ENCODE results near the gene AMELX.
A peak's percentile ranks its signal among the peaks of the same experiment; 100 is the strongest.

Gene AMELX

DNA sequence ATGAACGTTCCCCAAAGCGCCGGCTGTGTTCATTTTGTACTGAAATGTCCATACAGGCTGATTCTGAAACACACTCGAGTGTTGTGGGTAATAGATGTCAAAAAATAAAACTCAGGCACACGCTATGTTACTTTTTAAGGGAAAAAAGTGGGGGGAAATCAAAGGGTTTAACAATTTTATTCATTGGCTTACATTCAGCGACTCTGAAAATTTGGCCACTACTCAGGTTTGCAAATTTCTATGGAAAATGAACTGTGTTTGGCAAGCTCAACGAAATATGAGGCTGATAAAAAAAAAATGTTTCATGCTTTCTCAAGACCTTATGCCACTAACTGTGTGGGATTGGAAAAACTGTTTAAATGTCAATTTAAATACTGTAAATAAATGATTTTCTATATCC, 18.5 kb downstream of the AMELX start:
- DNase-seq, result no peak

DNA sequence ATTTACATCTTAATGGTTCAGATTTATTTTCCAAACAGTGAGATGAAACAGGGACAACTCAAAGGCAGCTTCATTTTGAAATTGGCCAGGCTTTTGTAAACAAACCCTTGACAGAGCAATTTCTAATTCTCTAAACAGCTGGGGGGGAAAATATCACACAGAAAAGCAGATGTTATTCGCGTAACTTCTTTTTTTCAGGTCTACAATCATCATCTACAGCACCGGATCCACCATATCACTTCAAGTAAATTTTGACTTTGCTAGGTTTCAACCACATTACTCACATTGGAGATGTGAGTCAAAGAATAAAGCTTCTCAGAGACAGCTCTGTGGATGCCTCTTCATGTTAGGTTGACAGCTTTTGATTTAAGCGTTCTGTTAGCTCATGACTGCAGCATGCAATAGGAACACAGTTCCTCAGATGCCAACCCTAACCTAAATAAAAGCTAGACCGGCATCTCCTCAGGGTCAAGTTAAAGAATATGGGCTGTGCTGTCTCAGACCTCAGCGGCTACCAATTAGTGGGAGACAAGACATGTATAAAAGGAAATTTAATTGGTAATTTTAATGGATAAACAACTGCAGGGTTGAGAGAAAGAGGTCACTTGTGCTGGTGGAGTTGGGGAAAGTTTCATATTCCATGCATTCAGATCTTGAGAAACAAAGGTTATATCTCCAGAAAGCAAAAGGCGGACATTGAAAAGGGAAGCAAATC, 26.8 kb downstream of the AMELX start:
- no peak for DNase-seq

DNA sequence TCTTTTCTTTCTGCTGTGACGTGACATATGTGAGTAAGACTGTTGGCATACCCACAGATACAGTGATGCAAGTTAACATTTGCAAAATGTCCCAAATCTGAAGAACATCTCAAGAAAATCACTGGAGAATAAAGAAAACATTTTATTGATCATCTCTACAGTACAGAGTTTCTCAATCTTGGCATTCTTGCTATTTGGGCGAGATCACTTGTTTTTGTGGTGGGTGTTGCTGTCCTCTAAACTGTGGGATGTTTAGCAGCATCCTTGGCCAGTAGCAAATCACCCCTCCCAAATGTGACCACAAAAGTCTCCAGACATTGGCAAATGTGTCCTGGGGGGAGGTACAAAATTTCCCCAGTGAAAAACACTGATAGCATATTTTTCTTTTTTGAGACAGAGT, 28.8 kb downstream of the AMELX start:
- DNase-seq, result no peak

DNA sequence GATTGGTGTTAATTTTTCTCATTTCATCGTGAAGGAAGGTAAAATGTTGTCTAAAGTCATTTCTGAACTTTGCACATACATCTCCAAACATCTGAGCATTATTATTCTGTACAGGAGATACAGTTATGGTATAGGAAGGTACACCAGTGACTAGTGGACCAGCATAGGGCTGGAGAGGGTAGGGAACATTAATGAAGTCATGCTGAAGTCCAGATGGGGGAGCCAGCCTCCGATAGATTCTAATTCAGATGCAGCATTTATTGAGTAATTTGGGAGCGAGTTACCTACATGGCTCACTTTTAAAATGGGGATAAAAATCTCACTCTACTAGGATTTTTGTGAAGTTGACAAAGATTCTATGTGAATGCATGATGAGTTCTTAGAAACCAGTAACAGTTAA, 34.9 kb downstream of the AMELX start:
- no peak for DNase-seq

DNA sequence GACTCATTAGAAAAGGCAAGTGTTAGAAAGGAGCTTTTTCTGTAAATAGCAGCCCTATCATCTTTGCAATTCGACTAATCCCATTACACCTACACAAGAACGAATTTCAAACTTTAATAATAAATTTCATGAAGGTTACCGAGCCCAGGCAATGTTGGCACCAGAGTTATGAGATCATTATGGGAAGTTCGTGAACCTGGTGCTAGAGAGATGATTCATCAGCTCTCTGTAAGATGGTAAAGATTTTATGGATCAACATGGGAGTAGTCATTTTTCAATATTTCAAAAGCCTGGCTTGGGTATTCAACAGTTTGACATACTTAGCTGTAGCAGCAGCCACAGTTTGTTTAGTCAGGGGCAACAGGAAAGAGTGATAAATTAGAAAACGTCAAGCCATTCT, 35.8 kb downstream of the AMELX start:
- DNase-seq, result no peak

DNA sequence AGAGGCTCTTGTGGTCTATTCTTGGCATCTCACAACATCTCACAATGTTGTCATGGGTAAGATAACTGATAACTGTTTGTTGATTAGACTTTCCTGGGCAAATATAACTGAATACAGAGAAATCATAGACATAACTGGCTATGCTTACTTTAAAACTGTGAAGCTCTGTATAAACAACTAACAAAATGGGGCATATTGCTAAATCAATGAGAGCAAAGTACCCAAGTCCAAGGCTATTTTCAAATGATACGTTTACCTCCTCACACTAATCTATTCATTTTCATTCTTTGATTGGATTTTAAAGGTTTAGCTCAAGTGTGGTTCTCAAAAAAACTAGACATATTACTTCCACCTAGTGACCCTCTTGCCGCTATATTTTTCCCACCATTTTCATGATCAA, 38.6 kb downstream of the AMELX start:
- DNase-seq, result no peak

DNA sequence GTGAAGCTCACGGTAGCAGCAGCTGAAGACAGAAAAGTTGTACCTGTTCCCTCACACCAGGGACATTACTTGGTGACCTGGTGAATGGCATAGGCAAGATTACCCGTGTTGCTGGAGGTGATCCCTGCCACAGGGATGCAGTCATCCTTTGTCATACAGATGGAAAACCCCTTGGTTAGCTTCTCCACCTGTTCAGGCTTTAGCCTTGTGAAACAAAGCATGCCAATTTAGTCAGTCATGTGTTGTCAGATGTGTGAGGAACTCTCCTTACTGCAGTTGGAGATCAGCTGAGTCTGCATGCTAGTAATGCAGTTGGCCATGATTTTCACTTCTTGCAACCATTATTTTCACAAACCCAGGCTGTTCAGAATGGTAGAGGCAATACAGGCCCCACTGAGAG, 41.0 kb downstream of the AMELX start:
- no peak for DNase-seq

DNA sequence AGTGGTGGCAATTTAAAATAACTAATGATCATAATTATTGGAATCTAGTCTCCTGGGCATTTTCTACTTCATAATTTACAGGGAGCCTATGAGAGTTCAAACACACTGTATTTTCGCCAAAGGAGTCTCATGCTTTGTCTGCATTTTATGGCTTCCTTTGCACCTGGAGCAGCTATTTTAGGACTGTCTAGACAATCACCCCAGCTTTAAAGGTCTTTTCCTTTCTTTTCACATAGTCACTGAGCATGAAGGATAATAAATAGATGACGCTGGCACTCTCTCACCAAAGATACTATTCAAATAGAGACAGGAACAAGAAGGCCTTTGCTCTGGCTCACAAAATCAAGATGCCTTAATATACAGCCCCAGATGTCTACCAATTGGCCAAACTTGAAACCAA, 43.0 kb downstream of the AMELX start:
- no peak for DNase-seq

DNA sequence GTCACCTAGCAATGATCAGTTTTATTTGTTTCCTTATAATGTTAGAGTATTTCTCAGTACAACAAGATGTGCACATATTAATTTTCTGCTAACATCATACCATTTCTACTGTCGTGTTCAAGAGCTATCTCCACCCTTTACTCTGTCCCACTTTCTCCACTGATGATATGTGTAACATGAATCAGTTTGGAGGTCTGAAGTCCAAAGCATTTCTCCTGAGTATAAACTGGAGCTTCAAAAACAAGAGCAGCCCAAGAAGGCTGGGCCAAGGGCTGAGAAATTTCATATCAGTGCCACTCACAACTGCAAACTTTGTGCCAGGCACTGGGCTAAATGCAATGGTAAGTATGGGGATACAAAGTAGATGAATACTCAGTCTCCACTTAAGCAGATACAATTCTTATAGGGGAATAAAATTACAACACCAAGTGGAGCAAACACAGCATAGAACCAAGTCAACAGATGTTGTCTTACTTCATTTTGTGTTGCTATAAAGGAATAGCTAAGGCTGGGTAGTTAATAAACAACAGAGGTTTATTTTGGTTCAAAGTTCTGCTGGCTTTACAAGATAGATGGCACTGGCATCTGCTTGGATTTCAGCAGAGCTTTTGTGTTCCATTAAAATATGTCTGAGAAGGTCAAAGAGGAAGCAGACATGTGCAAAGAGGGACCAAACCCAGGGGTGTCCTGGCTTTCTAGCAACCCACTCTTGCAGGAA, 44.2 kb downstream of the AMELX start:
- DNase-seq, result no peak

DNA sequence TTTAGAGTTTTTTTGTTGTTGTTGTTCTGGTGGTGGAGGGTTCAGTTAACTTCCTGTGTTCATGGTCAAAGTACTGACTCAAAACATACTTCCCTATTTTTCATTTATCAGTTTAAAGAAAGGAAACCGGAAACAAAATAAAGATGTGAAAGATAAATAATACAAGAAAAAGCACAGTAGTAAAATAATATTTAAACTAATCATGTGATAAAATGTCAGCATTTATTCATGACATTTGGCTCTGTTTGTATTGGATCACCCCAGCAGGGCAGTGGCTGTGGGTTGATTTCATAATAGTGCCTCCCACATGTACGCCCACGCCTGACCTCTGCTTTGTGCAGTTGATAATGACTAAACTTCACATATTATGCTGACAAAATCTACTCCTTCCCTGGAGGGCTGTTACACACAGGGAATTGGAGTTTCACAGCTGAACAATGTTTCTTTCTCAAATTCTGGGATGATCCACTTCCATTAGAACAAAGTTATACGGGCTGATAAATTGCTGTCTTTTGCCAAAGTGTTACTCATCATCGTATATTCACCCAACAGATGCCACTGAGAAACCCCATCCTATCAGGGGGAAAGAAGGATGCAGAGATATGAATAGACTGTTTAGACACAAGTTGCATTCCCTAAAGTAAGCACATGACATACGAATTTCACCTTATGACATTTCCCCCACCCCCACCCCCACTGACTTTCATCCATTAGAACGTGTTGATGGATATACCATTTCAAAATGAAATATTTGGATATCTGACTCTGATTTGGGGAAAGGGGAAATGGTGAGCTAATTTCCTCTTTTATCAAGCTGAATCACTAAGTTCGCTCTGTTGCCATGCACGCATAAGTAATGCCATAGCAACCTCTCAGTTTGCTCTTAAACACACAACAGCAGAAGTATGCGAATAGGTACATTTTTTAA, 48.3 kb downstream of the AMELX start:
- peak; percentile 12 for DNase-seq

DNA sequence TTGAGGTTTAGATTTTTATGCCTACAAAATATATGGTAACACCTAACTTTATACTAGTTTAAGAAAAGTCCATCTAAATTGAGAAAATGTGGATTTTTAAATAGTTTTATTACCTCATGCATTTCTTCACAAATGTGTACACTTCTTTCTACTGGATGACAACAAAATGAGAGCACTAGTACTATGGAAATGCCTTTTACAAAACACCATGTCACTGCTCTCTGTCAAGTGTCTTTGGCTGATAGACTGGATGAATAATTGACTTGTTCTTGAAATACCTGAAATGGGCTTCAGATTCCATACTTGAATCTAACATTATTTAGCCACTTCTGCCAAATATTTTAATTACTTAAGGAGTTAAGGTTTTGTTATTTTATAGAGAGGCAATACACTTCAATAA, 49.5 kb downstream of the AMELX start:
- DNase-seq, result no peak

DNA sequence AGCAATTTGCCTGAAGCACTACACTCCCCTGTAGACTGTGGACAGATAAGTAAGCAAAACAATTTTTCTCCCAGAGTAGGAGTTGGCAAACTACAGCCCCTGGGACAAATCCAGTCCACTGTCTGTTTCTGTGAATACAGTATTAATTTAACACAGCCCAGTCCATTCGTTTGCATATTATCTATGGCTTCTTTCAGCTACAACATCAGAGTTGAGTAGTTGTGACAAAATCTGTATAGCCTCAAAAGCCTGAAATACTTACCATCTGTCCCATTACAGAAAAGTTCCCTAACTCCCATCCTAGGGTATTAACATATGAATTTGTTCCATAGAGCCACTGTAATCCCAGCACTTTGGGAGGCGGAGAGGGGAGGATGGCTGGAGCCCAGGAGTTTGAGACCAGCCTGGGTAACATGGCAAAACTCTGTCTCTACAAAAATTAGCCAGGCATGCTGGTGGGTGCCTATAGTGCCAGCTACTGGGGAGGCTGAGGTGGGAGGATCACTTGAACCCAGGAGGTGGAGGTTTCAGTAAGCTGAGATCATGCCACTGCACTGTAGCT, 53.0 kb downstream of the AMELX start:
- no peak for DNase-seq

DNA sequence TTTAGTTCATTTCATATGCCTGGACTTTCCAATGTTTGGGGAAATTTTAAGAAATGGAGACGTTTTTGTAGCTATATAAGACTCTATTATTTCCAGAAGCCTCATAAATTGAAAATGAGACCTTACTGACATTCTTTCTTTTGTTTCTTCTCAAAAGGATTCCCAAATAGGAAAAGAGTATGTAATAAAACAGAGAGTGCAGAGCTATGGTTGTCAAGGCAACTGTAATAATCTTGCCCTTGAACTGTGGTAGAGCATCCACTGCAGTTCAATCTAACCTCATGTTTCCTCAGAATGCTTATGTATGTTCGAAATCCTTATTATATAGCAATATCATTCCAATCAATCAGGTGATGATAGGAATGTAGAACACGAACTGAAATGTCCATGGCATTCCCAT, 54.1 kb downstream of the AMELX start:
- DNase-seq, result no peak

DNA sequence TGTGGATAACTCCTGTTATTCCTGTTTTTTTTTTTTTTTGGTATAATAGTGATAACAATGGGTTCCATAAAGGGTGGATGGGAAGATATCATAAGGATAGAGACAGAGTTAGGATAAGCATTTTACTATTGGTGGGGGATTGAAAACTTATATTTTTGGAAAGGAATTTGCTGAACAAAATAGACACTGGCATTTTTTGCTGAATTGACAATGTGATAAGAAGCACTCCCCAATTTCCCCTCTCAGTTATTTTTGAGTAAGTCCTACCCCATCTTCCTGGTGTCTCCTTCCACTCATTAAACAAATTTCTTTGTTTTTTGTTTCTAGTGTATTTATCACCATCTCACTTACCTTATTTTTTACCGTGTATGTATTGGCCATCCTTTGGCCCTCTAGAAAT, 55.8 kb downstream of the AMELX start:
- no peak for DNase-seq

DNA sequence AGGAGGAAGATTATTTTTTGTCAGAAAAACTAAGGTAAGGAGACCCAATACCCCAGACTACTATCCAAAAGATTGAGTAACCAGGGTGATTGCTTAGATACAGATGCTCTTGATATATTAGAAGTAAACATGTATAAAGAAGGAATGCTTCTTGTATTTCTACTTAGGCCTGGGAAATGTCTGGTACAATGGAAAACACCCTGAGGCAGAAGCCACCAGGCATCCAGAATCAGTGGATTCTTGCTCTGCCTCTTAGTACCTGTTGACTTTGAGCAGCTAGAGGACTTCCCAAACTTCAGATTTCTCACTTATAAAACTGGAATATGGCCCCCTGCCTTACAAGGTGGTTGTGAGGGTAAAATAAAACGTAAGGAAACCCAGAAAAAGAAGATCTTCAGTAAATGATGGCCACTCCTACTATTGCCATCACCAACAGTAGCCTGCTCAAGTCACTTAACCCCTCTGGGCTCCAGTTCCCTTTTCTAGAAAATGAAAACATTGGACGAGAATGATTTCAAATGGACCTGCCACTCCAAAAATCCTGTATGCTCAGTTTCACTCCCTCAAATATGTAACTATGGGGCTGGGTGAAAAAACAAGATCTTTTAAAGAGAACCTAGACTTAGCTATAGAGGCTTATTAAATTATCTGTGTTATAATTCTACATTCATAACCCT, 56.6 kb downstream of the AMELX start:
- no peak for DNase-seq
